ENCODE measurements around the gene TGFBRAP1.
A peak's percentile ranks its signal among the peaks of the same experiment; 100 is the strongest.
"Not testable (repeated sequence)": the region's sequence is repeated elsewhere in the genome, so short reads cannot be mapped to it uniquely, and the experiment has no call there.

Gene TGFBRAP1

DNA sequence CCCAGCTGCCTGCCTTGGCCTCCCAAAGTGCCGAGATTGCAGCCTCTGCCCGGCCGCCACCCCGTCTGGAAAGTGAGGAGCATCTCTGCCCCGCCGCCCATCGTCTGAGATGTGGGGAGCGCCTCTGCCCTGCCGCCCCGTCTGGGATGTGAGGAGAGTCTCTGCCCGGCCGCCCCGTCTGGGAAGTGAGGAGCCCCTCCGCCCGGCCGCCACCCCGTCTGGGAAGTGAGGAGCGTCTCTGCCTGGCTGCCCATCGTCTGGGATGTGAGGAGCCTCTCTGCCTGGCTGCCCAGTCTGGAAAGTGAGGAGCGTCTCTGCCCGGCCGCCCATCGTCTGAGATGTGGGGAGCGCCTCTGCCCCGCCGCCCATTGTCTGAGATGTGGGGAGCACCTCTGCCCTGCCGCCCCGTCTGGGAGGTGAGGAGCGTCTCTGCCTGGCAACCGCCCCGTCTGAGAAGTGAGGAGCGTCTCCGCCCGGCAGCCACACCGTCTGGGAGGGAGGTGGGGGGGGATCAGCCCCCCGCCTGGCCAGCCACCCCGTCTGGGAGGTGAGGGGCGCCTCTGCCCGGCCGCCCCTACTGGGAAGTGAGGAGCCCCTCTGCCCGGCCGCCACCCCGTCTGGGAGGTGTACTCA is 78.4 kb downstream of the TGFBRAP1 start:
- in situ Hi-C loops (cut with MboI; ENCODE audit: low pct_unique_long_range_greater_than_20kb, low sequenced_read_pairs); DNase-seq: not testable (repeated sequence)

DNA sequence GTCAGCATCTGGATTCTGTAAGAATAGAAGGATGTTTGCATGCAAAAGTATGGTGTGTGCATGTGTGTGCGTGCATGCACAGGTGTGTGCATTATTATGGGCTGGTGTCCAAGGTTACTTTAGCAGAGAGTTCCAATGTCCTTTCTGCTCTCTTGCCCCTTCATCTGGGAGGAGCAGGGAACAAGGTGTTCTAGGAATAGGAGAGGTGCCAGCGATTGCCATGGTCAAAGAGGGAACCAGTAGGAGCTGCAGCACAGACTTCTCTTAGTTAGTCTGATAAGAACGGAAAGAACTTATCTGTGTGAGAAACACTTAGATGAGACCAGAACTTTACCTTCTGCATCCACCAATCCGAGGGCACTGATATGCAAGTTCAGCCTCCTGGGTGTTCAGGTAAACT is 79.6 kb downstream of the TGFBRAP1 start:
- in situ Hi-C loops (cut with MboI; ENCODE audit: low pct_unique_long_range_greater_than_20kb, low sequenced_read_pairs), result no loop called here
- no peak for DNase-seq

DNA sequence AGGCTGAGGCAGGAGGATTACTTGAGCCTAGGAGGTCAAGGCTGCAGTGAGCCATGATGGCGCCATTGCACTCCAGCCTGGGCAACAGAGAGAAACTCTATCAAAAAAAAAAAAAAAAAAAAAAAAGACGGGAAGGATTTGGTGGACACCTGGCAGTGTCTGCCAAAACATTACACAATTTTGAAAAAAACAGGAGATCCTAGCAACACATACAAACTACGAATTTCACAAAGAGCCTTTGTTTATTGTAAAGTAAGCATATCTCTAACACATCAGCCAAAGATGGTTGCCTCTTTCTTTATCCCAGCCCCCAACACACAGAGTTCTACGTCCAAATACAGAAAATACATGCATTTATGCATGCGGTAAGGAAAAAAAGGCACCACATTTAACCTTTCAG is 80.4 kb downstream of the TGFBRAP1 start:
- DNase-seq, result no peak
- in situ Hi-C loops (cut with MboI; ENCODE audit: low pct_unique_long_range_greater_than_20kb, low sequenced_read_pairs), result no loop called here

DNA sequence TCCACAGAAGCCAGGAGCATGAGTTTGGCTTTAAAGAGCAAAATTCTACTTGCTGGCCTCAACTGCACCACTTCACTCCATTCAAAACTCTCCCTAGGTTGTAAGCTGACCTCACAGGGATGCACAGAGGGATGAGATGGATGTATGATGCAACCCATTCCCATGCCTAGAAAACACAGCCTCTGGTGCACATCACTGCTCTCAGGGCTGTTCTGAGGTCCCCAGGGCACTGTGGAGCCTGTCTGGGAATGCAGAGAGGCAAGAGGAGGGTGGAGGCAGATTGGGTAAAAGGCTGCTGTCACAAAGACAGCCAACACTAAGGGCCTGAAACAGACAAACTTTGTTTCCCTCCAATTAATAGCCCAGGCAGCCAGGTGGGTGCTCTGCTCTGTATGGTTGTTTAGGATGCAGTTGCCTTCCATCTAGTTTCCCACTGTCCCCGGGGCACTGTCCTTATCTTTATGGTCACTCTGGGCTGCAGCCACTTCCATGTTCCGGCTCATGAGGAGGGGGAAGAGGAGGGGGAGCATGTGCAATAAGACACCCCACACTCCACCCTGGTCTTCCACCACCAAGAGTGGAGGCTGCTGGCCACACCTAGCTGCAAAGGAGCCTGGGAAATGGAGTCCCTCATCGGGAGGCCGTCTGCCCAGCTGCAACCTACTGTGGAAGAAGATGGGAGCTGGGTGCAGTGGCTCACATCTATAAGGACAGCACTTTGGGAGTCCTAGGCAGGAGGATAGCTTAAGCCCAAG is 81.0 kb downstream of the TGFBRAP1 start:
- in situ Hi-C loops (cut with MboI; ENCODE audit: low pct_unique_long_range_greater_than_20kb, low sequenced_read_pairs), result no loop called here
- no peak for DNase-seq

DNA sequence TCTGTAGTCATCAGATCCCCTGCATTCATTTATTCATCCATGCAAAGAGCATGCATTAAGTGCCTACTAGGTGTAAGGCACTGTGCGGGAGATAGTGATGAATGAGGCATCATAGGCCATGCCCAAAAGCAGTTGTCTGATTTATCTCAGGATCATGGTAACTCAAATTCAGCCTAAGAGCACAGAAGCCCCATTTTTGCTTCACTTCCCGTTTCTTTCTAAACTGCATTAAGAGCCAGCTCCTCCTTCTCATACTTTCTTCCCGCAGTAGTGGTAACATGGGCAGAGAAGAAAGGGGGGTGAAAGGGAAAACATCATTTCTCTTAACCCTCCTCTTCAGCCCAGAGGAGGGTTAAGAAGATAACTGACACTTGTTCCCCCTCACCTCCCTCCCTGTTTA is 85.1 kb downstream of the TGFBRAP1 start:
- DNase-seq, result no peak
- in situ Hi-C loops (cut with MboI; ENCODE audit: low pct_unique_long_range_greater_than_20kb, low sequenced_read_pairs), result no loop called here

DNA sequence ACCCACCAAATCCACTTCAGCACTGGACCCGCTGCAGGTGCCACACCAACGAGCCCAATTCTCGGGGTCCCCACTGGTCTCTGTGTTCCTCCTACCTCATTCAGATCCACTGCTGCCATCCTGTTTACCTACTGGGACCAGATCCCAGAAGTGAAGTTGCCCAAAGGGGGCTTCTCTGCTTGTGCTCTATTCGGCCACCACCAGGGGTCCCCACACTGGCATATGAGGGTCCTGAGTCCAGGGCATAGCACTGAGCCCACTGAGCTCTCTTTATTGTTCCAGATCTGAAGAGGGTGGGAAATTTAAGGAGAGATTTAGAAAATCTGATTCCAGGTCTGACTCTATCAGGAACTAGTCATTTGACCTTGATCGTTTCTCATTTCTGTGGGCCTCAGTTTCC is 85.6 kb downstream of the TGFBRAP1 start:
- in situ Hi-C loops (cut with MboI; ENCODE audit: low pct_unique_long_range_greater_than_20kb, low sequenced_read_pairs), result no loop called here
- DNase-seq, result no peak

DNA sequence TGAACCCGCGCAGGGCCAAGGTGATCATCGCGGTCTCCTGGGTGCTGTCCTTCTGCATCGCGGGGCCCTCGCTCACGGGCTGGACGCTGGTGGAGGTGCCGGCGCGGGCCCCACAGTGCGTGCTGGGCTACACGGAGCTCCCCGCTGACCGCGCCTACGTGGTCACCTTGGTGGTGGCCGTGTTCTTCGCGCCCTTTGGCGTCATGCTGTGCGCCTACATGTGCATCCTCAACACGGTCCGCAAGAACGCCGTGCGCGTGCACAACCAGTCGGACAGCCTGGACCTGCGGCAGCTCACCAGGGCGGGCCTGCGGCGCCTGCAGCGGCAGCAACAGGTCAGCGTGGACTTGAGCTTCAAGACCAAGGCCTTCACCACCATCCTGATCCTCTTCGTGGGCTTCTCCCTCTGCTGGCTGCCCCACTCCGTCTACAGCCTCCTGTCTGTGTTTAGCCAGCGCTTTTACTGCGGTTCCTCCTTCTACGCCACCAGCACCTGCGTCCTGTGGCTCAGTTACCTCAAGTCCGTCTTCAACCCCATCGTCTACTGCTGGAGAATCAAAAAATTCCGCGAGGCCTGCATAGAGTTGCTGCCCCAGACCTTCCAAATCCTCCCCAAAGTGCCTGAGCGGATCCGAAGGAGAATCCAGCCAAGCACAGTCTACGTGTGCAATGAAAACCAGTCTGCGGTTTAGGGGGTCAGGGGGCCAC is 87.1 kb downstream of the TGFBRAP1 start:
- DNase-seq, result no peak
- in situ Hi-C loops (cut with MboI; ENCODE audit: low pct_unique_long_range_greater_than_20kb, low sequenced_read_pairs), result no loop called here

DNA sequence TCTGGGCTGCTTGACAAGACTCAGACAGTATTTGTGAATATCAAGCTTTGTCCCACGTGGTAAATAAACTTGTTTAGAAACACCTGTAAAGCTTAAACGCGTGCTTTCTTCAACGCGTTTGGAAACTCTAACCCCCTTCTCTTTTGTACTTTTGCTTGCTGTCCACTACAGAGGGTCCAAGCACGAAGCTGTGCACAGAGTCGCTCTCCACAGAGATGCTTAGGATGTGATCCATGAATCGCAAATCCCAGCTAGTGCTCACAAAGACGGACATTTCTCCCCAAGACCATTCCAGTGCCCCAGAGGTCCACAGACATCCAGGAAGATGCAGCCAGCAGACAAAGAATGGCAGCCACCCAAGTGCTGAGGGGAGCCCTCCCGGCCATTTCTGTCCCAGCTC is 88.1 kb downstream of the TGFBRAP1 start, which contains the start of gene GPR45:
TSS of gene GPR45 (plus strand) at position 301 of the 400 bp plus-strand sequence. CDS start 116 bp downstream, outside the sequence.
- in situ Hi-C loops (cut with MboI; ENCODE audit: low pct_unique_long_range_greater_than_20kb, low sequenced_read_pairs), result no loop called here
- no peak for DNase-seq

DNA sequence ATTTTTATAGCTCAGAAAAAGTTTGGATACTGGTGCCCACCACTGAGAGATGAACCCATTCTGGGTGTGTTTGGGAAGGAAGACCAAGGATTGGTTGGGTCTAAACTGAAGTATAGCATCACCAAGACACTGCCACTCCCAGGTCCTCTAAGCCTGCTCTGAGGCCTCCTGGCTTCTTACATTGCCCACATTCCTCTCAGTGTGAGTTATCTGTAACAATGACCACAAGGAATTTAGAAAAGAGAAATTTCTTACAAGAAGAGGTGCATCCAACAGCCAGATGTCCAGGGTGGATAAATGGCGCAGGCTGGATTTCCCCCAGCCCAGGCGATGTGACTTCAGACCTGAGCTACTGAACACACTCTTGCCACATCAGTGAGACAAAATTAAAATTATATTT is 89.6 kb downstream of the TGFBRAP1 start:
- no peak for DNase-seq
- in situ Hi-C loops (cut with MboI; ENCODE audit: low pct_unique_long_range_greater_than_20kb, low sequenced_read_pairs), result loop anchor here (10.0 kb wide), 1 partner anchor 125 kb away; no protein-coding TSS in a partner anchor

DNA sequence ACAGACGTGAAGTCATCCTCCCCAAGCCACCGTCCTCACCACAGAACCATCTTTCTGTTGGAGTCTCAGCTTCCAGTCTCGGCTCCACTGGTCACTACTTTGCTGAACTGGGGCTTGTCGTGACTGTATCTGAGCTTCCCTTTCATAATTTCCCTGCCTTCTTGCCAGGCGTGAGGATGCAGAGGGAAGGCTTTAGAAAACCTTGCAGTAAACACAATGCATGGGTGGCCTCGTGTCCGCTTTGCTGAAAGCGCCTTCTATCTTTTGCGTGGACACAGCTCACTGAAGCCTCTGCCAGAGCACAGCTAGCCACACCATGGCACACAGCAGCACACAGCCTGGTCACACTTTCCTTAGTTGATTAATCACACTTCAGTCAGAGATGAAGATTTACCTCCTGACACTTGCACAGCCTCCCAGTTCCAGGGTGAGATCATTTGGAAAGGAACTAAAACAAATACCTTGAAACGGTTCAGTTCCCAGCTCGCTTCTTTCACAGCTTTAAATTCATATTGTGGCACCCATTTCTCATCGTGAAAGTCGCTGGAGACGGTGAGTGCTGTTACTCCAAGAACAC is 90.8 kb downstream of the TGFBRAP1 start:
- in situ Hi-C loops (cut with MboI; ENCODE audit: low pct_unique_long_range_greater_than_20kb, low sequenced_read_pairs), result loop anchor here (10.0 kb wide), 1 partner anchor 124 kb away; no protein-coding TSS in a partner anchor
- DNase-seq, result no peak

DNA sequence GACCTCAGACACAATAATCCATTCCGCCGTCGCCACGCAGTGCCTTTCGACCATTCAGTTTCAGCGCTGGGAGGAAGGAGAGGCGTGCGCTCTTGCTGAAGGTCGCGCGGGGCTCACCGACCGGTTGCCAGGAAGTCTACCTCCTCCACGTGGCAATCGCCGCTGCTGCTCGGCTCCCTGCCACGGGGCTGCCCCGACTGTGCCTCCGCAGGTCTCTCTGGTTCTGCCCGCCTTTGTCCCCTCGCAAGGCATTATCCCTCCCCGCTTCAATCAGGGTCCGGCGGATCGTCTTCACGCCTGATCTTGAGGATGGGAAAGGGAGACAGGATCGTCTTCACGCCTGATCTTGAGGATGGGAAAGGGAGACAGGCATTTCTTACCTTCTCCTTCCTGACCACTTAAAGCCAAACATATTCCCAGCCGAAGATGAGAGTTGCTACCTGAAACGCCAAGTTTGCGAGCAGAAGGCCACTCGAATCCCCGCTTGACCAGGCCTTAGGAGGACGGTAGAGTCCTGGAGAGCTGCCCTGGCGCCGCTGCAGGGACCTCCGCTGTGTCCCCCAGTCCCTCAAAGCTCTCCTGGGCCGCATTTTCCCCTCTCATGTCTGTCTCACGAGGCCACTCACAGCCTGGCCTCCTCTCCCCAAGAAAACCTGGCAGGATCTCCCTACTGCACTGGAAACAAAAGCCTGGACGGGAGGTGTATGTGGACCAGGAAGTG is 92.3 kb downstream of the TGFBRAP1 start:
- in situ Hi-C loops (cut with MboI; ENCODE audit: low pct_unique_long_range_greater_than_20kb, low sequenced_read_pairs), result loop anchor here (10.0 kb wide), 1 partner anchor 122 kb away; no protein-coding TSS in a partner anchor
- no peak for DNase-seq

DNA sequence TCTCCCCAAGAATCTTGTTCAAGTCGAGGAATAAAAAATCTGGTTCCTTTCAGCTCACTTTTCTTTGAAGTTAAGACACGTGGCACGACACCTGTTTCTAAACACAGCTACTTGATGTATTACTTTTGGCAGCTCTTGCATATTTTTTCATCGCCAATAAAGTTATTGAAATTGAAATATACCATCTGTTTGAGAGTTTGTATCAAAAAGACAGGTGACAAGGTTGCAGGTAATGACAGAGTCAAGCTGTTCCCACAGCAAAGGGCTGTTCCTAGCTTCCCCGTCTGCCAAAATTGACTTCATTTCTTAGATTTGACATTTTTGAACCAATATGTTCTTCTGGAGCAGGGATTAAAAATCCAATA is 93.5 kb downstream of the TGFBRAP1 start:
- in situ Hi-C loops (cut with MboI; ENCODE audit: low pct_unique_long_range_greater_than_20kb, low sequenced_read_pairs), result loop anchor here (10.0 kb wide), 1 partner anchor 121 kb away; no protein-coding TSS in a partner anchor
- DNase-seq, result no peak

DNA sequence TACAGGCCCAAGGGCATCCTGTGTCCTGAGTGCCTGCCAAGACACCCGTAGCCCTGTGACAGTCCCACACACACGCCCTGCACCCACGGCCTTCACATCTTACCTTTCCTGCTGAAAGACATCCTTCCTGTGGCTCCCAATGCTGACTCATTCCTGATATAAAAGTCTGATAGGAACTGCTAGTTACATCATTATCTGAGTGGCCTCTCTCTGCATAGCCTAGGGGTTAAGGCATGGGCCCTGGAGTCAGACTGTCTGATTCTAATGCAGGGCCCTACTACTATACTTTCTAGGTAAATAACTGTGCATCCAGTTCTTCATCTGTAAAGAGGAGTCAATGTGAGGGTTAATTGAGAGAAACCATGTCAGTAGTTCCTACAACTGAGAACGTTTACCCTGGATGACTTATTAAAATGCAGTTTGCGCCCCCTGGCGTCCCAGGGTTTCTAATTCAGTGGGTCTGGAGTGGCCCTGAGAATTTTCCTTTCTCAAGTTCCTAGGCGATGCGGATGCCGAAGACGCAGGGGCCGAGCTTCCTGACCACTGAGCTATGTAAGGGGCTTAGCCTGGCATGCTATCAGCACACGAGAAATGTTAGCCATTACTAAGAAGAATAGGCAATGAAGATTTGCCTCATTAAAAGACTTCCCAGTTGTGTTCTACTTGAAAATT is 94.0 kb downstream of the TGFBRAP1 start:
- in situ Hi-C loops (cut with MboI; ENCODE audit: low pct_unique_long_range_greater_than_20kb, low sequenced_read_pairs), result loop anchor here (10.0 kb wide), 1 partner anchor 121 kb away; no protein-coding TSS in a partner anchor
- DNase-seq, result peak; percentile 73

DNA sequence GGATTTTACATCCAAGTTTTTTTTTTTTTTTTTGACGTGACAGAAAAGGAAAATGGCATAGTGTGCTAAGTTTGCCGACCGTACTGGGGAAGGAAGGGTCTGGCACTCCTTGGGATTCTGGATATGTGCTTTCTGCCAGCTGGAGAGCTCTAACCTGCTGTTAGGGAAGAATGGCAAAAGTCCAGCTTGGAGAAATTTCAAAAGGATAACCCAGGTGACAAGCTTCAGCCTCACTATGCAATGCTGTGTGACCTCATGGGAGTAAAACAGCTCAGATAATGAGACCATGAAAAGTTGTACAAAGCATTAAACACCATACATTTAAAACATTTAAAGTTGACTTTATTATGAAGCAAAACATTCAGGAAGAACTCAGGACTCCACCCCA is 98.3 kb downstream of the TGFBRAP1 start:
- in situ Hi-C loops (cut with MboI; ENCODE audit: low pct_unique_long_range_greater_than_20kb, low sequenced_read_pairs), result loop anchor here (10.0 kb wide), 1 partner anchor 116 kb away; no protein-coding TSS in a partner anchor
- no peak for DNase-seq

DNA sequence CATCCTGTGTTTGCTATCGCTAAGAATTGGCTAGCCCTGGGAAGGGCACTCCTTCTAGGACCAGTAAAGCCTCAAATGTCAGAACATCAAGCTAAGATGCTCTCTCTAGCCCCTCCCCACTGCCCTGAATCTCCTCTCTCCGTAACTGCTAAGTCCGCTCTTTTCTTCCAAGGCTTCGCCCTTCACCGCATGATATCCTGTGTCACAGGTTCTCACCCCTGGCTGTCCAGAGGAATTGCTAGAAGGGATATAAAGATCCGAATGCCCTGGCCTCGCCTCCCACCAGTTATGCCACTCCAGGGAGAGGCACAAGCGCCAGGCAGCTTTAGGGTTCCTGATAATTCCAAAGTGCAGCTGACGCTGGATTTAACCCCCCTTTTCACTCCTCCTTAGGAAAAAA is 105.1 kb downstream of the TGFBRAP1 start:
- no peak for DNase-seq
- in situ Hi-C loops (cut with MboI; ENCODE audit: low pct_unique_long_range_greater_than_20kb, low sequenced_read_pairs), result no loop called here

DNA sequence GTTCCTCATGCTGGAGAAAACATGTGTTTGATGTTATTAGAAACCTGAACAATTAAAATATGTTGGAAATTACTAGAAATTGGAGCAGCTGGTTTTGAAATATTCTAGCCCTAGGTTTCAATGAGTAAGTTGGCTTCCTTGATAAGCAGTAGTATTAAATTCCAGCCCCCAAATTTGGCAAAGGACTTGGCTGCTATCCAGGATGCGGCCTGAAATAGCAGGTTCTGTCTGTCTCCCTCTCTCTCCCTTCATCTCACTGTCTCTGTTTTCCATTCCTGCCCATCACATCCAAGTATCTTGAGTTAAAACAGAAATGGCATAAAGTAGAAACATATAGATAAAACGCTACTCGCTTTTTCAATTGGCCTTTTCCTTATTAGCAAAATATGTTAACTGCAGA is 108.9 kb downstream of the TGFBRAP1 start:
- in situ Hi-C loops (cut with MboI; ENCODE audit: low pct_unique_long_range_greater_than_20kb, low sequenced_read_pairs), result no loop called here
- no peak for DNase-seq

DNA sequence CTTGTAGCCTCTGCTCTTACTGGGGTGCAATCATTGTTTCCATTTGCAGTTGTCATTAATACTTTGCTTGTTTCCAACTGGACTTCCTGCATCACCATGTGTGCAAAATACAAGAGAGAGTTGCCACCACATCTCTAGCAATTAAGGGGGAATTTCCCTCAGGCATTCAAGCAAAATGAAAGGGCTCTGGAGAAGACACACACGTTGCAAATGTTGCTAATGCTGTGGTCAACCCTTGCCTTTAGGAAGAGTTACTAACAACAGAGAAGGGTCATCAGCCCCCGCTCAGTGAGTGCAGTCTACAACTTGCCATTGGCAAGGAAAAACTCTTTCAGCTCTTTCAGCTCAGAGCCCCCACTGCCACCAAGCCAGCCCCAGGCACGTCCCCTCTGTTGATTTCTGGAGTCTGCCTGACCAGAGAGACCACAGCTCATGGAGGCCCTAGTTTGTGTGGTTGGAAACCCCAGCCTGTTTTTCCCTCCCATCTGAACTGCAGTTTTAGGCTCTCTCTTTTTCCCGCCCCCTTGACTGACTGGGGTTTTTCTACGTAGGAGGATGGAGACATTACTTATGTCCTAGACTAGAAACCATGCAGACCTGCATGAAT is 113.8 kb downstream of the TGFBRAP1 start:
- in situ Hi-C loops (cut with MboI; ENCODE audit: low pct_unique_long_range_greater_than_20kb, low sequenced_read_pairs), result no loop called here
- no peak for DNase-seq

All from KBM-7 (cell line).